GM20431 (cell line): Measurements from ENCODE around the gene MPND.

Experiments used
- in situ Hi-C: fragments of 300-500 bp; cut with MseI, MboI; formaldehyde crosslinking; loops from one replicate; pipeline ENCODE4 v1.15.0; 2020; ENCODE audit warnings: low sequenced_read_pairs; ENCODE audit not compliant: unreplicated experiment

MPND gene

DNA sequence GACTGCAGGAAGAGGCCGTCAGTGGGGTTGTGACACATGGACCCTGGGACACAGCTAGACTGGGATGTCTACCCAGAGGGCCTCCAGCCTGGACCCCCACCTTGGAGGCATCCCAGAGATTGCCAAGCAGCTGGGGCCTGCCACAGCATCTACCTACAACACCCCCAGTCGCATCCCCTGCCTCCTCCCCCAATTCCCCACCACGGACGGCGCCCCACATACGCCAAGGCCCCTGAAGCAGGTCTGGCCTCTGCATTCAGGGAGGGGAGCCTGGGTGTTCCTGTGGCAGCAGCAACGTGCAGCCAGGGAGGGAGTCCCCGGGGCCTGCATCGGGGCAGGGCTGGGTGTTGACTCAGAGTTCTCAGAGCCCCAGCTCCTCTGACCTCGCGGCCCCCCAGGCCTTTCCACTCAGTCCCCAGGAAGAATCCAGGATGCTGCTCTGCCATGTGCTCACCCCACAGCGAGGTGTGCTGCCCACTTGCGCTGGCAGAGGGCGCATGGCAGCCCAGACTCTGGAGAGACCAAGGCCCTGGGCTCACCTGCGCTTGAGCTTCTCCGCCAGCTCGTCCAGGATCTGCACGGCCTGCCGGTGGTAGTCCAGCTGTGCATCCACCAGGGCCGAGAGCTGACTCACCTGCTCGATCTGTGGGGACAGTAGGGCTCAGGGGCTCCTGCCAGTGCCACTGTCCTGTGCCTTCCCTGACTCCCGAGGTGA is 19.6 kb downstream of the MPND start:
- in situ Hi-C loops = no loop called here

DNA sequence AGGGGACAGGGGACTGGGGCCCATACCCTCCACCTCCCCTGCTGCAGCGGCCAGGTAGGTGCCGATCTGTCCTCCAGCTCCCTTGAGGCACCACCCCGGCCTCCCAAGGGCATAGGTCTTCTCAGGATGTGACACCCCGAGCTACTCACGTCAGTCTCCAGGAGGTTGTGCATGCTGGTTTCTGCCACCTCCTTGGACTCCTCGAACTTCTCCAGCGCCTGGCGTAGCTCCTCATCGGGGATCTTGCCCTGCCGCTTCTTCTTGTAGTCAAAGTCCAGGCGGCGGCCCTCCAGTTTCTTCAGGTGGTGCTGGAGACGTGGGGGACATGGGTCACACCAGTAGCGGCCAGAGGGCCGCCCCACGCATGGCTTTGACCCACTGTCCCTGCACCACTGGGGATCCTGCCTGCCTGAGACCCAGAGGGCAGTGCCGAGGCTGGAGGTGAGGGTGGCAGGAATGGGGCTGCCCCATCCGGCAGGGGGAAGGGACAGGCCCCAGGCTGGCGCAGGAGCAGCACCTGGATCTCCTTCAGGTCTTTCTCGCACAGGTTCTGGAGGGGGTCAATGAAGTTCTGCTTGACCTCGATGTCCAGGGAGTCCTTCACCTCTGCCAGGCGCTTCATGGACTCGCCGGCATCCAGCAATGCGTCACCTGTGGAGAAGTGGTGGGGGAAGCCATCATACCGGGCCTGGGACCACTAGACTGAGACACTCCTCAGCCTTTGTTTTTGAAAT is 20.4 kb downstream of the MPND start:
- in situ Hi-C loops = no loop called here

DNA sequence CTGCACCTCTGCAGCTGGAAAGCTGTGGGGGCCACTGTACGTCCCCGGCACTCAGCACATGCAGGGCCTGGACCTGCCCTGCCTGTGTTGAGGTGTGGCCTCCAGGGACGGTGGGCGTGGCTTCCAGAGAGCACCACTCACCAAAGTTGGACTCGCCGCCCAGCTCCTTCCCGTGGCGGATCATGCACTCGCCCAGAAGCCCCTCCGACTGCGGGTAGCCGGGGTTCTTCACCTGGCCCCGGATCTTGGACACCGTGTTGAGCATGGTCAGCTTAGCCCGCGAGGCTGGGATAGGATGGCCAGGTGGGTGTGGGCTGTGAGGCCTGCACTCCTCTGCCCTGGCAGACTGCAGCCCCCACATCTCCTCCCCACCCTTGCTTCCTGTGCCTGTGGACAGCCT is 22.0 kb downstream of the MPND start:
- in situ Hi-C loops = no loop called here

DNA sequence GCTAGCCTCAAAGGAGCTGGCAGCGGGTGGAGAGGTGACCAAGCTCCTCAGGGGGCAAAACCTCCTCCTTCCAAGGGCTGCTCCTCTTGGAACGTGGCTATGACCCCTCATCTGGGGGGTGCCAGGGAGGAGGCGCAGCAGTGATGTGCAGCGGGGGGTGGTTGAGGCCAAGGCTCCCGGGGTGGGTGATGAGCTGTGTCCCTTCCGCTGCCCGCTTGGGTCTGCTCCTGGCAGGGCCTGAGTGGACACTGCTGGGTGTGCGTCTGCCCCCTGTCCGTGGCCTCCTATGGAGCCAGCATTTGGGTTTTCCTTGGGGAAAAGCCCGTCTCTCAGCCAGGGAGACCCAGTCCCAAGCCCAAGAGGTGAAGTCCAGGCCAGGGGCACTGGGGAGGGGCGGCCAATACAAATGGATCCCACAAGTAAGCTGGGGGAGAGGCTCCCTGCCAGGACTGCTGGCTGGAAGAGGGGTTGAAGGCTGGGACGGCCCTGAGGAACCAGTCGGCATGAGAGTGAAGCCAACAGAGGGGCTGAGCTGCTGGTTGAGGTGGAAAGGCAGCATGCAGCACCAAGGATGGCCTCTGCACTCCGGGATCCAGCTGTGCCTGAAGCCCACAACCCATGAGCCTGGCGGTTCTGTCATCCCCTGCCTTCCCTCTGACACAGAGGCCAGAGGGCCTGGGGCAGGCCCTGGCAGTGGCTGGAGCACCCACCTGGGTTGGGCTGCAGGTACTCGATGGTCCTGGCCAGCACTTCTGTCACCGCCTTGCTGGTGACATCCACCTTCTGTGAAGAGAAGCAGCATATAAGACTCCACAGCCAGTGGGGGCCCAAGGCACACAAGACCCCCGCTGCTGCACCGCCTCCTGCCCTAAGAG is 22.7 kb downstream of the MPND start:
- in situ Hi-C loops = no loop called here

DNA sequence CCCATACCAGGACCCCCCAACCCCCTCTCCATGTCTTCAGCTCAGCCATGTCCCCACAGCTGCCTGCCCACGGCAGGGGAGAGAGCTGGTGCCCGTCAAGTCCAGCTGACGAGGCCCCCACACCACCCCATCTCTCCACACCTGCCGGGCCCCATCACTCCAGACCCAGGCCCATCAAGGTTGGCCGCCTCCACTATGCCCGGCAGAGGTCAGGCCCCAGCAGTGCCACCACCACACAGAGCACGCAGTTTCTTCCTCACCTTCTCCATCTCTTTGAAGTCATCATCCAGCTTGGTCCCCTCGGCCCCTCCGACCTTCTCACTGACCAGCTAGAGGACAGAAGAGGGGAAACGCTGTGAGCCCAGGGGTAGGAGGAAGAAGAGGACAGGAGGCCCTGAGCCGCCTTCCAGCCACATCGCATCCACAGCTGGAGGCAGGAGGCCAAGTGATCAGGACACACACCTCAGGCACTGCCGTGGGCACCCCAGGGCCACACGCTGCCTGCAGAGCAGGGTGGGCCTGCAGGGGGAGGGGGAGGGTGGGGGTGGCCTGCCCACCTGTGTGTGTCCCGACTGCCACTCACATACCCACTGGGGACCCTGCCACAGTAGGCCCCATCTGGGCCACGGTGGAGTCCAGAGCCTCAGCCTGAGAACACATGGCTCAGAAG is 23.4 kb downstream of the MPND start:
- in situ Hi-C loops = no loop called here

DNA sequence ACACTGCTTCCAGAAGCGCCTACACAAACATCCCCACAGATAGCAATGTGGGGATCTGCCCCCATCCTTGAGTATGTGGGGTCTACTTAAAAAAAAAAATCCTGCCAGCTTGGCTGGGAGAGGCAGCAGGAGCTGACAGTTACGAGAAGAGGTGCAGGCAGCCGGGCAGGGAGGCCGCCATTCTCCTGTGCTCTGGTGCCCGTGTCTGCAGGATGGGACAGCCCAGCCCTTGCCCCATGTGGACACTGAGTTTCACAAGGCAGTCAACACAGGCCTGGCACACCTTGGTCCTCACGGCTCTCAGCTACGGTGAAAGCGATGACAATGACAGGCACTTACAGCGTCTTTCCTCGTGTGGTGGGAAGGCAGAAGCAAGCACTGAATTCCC is 24.0 kb downstream of the MPND start:
- in situ Hi-C loops = no loop called here

DNA sequence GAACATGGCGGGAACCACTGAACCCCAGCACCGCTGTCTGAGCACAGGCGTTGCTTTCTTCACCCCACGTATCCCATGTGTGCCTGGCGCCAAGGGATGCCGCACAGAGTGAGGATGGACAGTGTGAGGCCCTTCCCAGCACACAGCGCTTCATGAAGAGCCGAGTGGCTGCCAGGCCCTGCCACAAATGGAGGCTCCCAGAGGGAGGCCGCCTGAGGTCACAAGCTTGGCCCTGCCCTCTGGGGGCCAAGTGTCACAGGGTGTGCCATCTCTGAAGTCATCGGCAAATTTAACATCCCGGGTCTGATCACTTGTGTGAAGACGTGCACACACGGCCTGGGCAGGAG is 24.4 kb downstream of the MPND start:
- in situ Hi-C loops = no loop called here

DNA sequence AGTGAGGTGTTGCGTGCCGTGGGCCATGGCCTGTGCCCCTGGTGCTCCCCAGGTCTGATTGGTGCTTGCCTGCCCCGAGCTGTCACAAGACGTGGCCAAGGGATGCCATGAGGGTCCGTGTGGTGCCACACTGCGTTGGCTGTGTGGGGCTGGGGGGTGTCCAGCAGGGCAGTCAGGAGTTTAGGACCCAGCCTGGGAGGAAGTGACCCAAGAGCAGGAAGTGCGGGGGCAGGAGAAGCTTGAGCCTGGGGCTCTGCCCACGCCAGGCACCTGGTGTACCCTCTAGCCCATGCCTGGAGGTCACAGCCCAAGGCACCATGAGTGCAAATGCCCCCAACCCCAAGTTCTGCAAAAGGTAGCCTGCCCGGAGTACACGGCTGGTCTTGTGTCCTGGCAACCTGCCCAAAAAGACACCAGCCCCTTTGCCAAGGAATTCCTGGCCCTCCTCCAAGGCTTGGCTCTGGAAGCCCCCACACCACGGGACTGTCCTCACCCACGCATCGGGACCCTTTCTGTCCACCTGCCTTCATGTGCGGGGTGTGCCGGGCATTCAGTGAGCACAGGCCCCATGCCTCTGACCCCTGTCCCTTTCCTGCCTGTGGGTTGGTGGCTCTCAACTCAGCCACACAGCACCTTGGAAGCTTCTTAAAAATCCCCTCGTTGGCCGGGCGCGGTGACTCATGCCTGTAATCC is 24.9 kb downstream of the MPND start:
- in situ Hi-C loops = no loop called here

DNA sequence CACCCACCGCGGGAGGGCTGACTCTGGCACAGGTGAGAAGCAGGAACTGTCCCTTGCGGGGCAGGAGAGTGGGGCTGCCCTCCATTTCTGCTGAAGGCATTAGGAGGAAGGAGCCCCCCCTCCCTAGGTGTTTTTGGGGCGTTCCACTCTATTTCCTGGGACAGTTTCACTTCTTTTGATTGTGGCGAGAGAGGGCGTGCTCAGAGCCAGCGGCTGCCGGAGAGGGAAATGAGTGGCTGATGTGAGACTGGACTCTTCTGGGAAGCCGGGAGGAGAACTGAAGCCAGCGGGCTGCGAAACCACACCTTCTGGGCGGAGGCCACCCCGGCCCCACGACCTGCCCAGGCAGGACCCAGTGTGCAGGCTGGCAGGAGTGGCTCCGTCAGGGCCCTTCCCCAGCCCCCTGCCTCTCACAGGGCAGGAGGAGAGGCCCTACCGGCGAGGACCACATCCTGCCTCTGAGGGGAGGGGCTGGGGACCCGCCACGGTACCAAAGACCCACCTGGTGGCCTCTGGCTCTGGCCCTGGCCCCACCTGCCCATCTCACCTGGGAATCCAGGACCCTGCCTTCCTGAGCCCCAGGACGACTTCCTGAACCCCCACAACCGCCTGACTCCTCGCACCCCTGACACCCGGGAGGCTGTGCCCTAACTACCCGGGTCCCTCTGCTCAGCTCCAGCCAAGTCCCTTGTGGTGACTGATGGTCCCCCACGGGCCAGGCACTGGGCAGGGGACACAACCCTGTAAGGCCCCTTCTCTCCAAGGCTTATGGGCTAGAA is 25.9 kb downstream of the MPND start:
- in situ Hi-C loops = no loop called here

DNA sequence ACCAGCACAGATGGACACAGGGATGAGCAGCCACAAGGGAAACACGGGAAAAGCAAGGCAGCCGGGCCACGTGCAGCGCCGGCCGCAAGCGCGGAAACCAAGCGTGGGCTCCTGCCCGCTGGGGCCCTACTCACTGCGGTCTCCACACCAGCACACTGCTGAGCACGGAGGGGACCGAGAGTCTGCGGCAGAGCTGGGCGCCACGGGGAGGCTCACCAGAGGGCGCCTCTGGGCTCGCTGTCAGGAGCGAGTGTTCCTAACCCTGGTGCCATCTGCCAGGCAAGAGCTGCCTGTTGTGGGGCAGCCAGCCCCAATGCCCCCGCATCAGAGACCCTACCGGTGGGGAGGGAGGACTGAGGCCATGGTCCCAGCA is 26.5 kb downstream of the MPND start:
- in situ Hi-C loops = no loop called here

DNA sequence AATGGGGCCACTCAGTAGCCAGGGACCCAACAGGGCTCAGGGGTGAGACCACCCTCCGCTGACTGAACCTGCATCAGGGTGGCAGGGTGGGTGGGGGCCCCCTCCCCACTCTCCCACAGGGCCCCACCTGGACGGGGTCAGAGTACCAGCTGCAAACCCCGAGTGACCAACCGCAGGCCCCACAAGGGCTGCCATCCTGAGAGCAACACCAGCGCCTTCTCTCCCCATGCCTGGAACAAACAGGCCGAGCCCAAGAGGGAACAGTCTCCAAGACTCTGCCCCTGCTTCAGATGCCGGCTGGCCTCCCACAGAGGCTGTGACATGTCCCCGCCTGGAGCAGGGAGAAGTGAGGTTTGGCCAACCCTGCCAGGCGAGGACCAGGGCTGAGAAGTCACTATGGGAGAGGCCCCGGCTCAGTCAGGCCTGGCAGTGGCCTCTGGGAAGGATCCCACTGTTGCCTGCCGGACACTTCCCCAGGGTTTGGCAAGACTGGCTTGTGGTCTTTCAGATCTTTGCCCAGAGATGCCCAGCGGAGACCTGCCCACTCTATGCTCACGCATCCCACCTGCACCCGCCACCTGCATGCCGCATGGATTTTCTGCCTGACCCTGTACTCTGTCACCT is 27.2 kb downstream of the MPND start:
- in situ Hi-C loops = no loop called here

DNA sequence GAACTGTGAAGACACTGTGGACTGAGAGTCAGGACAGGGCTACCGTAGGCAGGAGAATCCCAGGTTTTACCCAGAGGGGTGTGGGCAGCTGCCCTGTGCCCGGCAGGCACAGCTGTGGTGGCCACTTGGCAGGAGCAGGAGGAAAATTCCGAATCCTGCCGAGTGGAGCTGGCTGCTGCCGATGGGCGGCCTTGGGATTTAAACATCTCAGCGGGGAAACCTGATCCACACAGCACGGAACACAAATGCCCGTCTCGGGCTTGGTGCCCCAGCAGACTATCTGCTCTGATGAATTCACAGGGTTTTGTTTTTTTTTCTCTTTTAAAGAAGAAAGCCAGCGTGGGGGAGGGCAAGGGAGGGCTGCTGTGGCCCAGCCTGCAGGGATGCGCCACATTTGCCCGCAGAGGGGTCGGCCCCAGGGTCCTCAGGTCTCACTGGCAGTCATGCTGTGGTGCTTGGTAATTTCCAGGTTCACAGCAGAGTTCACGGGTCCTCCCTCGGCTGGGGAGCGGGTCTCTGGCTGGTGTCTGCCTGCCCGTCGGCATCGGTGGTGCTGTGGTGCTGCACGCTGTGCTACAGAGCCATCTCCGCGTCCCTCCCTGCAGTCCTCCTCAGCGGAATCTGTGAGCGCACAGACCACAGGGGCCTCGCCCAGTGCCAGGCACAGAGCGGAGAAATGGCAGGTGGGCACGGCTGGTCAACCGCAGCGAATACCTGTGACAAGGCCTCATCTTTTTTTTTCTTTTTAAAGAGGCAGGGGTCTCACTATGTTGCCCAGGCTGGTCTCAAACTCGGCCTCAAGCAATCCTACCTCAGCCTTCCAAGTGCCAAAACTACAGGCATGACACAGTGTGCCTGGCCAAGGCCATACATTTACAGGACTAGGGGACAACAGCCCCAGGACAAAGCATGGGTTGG is 28.1 kb downstream of the MPND start:
- in situ Hi-C loops = no loop called here

DNA sequence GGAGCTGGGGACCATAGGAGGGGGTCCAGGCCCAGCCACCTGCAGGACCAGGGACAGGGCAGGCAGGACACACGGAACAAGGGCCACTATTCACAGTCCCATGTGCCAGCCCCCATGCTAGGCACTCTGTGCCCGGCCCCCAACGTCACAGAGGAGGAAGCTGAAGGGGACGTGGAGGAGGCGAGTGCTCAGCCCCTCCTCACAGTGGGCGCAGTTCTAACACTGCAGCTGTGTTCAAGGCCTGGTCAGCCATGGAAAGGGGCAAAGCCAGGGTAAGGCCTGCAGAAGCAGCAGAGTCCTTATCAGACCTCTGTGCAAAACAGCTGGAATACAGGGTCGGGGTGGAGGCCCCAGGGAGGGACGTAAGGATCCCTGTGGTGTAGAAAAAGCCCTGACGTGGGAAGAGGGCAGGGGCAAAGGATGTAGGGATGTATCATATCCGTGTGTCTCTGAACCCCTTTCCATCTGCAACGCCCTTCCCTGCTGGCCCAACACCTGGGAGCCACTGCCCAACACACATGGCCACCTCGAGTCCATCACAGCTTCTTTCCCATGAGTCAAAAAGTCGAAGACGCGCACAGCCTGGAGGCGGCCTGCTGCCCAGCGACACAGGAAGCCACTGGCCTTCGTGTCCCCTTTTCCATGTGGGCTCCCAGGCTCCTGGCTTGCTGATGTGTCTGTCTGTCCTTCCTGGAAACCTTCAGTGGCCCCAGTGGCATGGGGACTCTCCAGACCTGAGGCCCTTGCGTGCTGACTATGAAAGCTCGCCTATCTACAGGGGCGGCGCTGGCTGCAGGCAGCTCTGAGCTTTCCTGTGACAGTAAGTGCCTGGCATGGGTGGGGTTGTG is 29.0 kb downstream of the MPND start:
- in situ Hi-C loops = no loop called here

DNA sequence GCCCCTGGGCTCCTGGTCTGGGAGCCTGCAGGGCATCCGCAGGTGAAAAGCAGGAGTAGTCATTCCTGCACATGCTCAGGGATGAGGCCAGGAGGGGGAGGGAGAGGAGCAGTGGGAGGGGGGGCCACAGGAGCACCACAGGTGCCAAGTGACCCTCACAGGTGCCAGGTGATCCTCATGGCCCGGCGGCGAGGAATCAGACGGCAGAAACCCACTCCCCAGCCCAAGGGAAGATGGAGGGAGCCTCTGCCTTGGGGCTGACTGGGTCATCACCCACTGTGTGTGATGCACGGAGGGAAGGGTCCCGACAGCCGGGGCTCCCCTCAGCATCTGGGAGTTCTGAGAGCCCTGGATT is 29.6 kb downstream of the MPND start:
- in situ Hi-C loops = no loop called here

DNA sequence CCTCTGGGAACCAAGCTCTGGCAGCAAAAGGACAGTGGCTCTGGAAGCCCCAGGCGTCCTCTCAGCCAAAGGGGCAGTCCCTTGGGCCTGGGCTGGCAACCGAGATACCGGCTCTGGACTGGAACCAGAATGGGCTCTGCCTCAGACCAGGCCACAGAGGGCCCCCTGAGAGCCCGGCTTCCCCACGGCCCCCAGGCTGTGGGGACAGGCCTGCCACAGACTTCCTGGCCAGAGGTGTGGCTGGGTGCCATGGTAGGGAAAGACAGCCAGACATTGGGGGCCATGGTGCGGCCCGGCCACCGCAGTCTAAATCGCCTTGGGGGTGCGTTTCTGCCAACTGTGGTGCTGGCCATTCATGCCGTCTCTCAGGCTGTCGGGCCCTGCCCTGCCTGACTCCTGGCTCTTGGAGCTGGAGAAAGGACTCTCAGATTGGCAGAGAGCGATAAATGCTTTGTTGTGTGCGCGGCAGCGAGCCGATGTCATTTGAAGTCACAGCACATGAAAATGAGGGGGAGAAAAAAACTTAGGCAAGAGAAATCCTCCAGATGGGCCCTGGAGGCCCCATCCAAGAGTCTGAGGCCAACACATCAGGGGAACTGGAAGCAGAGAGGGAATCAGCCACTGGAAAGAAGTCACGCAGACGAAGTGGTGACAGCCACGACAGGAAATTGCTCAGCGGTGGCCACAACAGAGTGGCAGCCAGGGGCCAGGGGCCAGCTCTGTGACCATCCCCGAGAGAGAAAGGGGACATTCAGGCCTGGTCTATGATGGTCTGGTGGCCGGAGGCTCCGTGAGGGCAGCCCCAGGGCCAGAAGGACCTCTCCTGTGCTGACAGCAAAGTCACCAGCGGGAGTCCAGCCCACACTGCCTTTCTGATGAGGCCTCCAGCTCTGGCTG is 30.5 kb downstream of the MPND start:
- in situ Hi-C loops = no loop called here

DNA sequence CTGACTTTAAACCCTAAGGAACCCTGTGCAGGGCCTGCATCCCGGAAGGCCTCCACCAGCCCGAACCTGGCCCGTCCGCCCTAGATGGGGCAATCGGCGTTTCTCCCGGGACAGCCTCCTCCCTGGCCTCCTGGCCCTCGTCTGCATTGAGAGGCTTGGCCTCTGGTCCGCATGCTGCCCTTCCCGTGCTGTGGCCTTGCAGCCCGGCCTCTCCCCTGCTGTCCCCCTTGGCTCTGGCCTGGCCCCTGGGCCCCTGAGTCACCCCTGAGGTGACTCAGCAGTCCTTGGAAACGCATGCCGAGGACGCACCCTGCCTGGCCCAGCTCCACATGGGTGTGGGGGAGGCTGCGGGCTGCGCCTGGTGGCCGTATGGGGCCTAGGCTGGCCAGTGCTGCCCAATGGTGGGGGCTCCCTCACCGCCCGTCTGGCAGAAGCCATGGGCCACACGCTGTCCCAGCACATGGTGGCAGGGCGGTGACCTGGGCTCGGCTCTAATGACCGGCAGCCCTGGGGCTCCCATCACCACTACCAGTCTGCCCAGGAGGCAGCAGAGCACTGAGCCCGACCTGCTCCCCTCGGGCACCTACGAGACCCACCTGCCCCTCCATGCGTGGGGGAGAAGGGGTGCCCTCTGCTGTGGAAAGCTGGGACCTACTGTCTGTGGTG is 31.3 kb downstream of the MPND start:
- in situ Hi-C loops = no loop called here
